Eye (tissue), 1 donor: Measurements from ENCODE around the gene SPINK1.
"Not testable (repeated sequence)": the region's sequence is repeated elsewhere in the genome, so short reads cannot be mapped to it uniquely, and the experiment has no call there.

Experiments used
- DNase-seq: peaks from one replicate; pipeline ENCODE4 v3.0.0-alpha.2; 2015

The SPINK1 gene

GRCh38 chr5:147803161-147803560, 28.3 kb downstream of the SPINK1 start:
- DNase-seq: not testable (repeated sequence)

- no peak for DNase-seq
Measured at GRCh38 chr5:147801461-147801860, 30.0 kb downstream of the SPINK1 start.

- DNase-seq: no peak
Measured at GRCh38 chr5:147800491-147800890, 31.0 kb downstream of the SPINK1 start.

- DNase-seq: no peak
Measured at GRCh38 chr5:147796556-147797308, 34.7 kb downstream of the SPINK1 start.

DNA sequence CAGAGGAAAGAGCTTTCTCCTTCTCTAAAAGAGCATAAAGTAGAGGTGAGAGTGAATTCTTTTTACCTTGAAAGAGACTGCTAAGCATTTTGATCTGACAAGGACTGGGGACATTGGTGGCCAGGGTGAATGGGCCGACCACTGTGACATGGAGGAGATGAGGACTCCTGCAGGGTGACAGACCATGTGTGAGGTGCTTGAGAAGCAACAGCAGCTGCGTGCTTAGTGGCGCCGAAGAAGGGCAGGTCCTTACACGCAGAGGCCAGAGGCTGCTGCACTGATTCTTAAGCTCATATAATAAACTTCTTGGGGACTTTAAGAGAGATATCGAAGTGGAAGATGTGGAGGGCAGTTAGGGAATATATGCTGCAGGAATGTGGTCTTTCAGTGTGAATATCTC, 40.3 kb downstream of the SPINK1 start:
- DNase-seq: no peak

- DNase-seq: no peak
Measured at GRCh38 chr5:147789820-147790219, 41.7 kb downstream of the SPINK1 start.

- DNase-seq: no peak
Measured at GRCh38 chr5:147788023-147788422, 43.4 kb downstream of the SPINK1 start.

DNA sequence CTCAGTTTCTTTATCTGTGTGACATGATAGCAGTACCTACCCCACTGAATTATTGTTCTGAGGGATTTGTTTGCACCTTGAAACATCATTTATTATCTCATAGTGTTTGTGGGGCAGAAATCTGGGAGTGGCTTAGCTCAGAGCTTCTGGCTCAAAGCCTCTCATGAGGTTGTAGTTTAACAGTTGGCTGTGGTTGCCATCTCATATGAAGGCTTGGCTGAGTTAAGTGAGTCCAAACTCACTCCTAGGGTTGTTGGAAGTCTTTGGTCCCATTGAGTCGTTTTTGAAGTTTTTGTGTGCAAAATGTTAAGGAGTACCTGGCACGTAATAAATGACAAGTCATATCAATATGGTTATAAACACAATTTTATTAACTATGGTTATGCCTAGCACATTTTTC, 45.3 kb downstream of the SPINK1 start:
- no peak for DNase-seq

DNA sequence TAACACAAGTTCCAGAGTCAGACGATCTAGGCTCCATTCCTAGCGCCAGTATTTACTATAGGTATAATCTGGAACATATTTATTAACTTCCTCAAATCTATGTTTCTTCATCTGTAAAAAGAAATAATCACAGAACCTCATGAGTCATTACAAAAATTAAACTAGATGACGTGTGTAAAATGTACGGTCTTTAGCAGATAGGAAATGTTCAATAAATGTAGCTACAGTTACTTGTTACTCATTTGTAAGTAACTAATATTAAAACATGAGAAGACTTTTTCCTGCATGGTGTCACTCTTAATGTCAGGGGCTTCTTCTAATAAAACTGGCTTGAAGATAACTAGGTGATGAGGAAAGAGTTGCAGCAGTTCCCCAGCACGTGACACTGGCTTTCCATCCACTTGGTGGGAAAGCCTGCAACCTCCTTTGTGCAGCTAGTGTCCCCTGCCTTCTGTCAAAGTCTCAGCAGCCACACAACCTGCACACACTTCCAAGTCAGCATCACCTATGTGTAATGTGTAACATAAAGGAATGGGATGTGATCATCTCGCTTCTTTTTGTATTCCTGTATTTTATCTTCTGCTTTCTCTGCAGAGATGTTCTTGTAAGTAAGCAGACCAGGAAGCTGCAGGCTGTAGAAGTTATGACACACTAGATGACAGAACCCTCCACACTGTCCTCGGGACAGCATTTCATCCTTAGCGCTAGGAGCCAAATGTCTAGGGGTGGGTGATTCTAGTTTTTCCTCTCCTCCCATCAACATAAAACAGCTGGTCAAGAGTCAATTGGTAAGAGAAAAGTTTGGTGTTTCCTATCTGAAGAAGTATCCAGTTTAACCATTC, 47.1 kb downstream of the SPINK1 start:
- no peak for DNase-seq

- peak; percentile 98 for DNase-seq
Measured at GRCh38 chr5:147782110-147783028, 49.1 kb downstream of the SPINK1 start, which contains the start of gene JAKMIP2. Gene JAKMIP2, minus strand, starts transcription at chr5:147782728. Its CDS starts 110,922 bp downstream, at chr5:147671806.

- peak; percentile 63 for DNase-seq
Measured at GRCh38 chr5:147780924-147781573, 50.4 kb downstream of the SPINK1 start.

DNA sequence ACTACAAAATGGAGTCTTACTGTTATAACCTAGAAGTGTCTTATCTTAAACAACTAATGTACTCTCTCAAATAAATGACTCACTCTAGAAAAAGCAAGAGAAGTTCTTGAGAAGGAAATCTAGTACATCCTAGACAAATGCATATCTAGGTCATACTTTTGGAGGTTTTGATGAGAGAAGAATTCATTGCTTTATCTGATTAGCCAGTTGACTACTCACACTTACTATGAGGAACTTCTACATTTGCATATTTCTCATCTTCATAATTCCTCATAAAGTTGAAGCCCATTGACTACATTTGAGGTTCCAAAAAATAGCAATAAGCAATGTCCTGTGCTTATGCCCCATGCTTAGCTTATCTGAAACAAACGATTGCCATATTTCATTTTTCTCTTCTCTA, 51.8 kb downstream of the SPINK1 start:
- DNase-seq: no peak

GRCh38 chr5:147776989-147777388, 54.5 kb downstream of the SPINK1 start:
- no peak for DNase-seq
